ENCODE results near the gene PSTPIP2.

PSTPIP2 gene

DNA sequence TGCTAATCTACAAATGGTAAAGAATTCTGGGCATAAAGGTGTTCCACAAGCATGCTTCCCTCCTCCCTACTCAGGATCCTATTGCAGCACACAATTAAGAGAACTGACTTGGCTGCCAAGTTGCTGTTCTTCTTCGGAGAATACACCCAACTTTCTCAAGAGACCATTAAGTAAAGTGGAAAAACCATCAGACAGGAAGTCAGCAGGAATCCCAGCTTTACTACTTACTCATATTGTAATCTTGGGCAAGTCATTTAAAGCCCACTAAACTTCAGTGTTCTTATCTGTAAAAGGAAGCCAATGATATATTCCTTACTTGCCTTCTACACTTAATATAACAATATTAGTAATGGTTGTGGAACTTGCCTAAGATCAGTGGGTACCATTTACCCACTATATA lies 37.8 kb downstream of the PSTPIP2 start:
- no peak for DNase-seq

DNA sequence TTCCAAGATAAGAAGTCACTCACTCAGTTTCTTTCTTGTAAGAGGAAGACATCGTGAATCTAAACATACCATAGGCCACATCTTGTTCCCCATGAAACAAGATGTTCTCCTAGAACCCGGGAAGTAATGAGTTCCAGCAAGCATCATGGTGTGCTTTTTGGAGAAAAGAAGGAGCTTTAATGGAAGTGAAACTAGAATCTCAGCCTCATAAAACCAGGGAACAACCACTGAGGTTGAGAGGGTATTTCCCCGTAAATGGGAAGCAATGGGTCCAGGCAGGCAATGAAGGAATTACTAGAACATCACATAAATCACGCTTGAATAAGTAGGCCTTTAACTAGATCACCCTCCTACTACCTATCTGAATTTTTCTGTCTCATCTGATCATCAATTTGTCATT lies 40.3 kb downstream of the PSTPIP2 start:
- DNase-seq: no peak

DNA sequence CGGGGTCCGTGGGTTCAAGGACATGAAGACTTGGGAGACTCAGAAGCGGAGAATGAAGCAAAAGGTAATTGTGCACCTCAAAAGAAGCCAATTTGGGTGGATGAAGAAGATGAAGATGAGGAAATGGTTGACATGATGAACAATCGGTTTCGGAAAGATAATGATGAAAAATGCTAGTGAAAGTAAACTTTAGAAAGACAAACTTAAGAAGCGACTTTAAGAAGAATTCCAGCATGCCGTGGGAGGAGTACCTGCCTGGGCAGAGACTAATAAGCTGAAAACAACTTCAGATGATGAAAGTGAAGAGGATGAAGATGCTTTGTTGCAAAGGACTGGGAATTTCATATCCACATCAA lies 43.5 kb downstream of the PSTPIP2 start:
- DNase-seq: no peak

DNA sequence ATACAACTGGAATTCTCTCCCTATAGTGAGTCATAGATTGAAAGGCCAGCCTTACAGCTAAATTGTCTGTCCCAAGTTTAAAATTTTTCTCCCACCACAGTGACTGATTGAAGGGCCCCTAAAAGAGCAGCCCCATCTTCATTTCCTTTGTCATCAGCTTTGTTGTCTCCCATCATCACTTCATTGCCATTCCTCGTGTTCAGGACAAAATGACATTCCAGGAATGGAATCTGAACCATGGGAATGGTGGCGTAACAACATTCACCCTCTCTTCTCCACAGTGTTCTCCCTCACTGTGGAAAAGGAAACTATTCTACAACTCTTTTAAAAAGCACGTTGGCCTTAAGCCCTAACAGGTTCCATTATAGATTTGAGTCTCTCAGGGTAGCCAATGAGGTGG lies 52.1 kb downstream of the PSTPIP2 start:
- DNase-seq: peak; percentile 16

DNA sequence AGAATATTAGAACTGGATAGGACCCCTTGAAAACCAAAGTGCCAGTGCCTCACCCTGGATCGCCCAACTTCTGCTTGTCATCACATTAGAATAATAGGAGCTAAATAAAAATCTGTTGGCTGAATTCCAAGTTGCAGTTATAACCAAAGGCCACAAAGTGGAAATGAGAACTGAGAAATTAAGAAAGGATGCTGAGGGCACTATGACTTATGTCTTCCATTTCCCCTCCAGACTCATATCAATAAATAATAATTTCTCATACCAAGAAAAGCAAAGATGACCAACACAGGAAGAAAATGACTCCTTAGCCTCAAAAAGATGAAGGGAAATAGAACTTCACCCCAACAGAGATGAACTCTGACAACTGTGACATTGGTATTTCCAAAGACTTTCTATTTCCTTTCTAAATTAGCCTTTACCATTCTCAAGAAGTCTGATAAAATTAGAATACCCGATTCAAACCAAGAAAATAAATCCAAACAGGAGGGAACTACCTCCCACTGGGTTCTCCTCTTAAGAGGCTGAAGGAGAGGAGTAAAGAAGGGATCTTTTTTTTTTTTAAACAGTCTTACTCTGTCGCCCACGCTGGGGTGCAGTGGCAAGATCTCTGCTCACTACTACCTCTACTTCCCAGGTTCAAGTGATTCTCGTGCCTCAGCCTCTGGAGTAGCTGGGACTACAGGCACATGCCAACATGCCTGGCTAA lies 58.4 kb downstream of the PSTPIP2 start:
- DNase-seq: no peak

DNA sequence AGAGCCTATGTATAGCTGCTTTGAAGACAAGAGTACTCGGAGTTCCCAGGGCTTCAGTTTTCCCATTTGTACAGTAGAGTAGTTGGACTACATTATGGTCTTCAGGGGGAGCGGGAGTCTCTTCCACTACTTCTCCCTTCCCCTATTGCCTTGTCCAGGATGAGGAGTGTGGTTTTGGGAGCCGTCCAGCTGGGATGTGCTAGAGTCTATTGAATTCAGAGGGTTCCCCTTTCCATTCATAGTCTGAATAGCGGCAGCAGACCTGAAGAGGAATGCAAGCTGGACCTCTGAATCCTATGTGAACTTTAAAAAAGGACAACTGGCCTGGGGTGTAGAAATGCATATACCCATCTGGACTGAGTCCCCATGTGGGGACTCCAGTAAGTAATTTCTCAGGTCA lies 61.4 kb downstream of the PSTPIP2 start:
- no peak for DNase-seq

DNA sequence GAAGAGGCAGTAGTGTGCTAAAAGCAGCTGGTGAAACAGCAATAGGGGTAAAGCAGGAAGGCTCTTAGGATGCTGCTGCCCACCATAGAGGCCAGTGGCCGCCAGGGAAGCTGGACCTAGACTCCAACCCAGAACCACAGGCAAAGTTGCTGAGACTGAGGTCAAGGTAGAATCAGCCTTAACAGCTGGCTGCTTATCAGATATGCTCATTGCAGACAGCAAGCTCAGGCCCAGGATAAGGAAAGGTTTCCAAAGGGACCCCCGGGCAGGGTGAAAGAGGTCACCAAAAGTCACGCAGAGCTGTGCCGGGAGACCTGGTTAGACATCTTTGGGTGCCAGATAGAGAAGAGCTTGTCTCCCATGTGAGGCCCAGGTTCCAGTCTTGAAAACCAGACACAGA lies 62.0 kb downstream of the PSTPIP2 start:
- DNase-seq: no peak

DNA sequence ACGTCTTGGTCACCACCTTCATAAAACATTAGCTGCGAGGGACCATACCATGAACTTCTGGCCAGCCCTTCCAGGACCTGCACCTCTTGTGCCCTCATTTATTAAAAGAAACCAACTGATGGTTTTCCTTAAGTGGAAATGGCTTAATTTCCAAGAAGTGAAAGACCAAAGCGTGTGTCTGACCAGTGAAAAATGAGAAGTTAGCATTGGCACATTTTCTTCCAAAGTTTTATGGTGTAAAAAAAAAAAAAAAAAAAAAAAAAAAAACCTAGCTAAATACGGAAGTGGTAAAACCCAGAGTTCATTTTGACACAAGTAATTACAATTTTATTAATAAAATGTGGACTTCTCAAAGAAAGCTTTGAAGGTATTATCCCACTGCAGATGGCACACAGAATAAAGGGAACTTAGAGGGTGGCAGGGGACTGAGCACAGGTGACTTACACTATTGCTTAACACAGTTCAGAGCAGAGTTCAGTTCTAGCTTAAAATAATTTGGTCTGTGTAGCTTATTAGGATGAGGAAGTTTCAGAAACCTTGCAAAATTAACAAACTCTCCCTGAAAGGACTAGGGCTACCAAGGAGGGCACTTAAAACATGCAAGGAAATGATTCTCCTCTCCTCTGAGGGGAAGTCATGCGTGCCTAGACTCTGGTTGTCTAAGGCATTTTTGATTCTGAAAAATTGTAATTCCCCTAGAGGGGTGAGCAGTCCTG lies 62.8 kb downstream of the PSTPIP2 start:
- DNase-seq: no peak

DNA sequence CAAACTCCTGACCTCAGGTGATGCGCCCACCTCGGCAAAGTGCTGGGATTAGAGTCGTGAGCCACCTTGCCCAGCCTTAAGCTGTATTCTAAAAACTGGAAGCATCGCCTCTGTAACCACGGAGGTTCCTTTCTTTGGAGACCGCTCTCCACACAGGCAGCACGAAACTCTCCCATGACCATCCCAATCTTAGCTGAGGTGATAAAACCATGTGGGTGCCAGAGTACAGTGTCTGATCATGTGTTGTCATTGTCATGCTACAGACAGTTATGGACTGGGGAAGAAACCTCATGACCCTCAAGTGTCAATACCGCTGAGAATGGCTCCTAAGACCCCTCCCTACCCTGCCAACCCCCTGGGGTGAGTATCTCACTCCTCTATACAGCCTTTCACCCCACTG lies 63.5 kb downstream of the PSTPIP2 start:
- DNase-seq: no peak

DNA sequence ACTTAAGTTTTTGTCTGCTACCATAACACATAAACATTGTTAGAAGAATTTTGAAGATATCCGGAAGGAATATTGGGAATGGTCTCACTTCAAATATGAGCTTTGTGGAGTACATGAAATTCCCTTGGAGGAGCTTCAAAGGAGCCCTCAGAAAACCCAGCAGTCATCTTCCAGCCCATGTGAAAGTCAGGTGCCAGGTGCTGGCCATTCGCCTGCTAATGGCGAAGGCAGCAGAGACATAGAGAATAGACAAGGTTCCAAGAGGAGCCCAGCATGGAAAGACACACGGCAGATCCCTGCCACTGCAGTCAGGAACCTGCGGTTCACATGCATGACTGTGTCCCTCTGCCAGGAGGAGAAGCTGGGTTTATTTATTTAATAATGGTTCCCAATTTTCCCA lies 64.9 kb downstream of the PSTPIP2 start:
- DNase-seq: no peak

DNA sequence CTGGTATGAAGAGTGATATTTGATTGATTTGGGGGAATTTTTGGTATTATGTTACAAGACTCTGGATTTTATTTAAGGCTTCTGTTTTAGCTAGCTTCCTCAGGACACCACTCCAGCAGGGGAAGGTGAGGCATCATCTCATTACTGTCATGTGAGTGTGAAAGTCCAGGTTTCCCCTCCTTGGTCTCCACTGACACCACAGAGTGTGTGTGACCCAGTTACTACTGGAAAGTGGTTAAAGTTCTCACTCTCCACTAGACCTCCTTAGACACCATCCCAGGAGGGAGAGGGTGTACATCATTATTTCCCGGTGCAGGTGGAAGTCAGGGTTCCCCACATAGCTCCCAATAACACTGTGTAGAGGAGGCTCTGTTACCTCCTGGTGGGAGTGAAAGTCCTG lies 69.1 kb downstream of the PSTPIP2 start:
- DNase-seq: no peak

DNA sequence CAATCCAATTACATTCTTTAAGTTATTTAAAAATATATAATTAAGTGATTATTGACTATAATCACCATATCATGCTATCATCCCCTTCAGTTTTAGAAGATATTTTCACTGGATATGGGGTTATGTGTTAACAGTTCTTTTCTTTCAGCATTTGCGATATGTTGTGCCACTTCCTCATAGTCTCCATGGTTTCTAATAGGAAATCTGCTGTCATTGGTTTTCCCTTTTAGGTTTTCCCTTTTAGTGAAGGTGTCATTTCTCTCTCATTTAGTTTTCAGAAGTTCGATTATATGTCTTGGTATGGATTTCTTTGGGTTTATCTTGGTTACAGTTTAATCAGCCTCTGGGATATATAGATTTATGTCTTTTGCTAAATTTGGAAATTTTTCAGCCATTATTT lies 70.2 kb downstream of the PSTPIP2 start:
- no peak for DNase-seq

DNA sequence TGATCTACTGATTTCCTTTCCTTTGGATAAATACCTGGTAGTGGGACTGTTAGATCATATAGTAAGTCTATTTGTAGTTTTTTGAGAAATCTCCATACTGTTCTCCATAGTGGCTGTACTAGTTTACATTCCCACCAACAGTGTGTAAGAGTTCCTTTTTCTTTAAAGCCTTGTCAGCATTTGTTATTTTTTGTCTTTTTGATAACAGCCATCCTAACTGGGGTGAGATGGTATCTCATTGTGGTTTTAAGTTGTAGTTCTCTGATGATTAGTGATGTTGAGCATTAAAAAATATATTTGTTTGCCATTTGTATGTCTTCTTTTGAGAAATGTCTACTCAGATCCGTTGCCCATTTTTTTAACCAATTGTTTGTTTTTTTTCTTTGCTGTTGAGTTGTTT lies 71.0 kb downstream of the PSTPIP2 start:
- DNase-seq: no peak

DNA sequence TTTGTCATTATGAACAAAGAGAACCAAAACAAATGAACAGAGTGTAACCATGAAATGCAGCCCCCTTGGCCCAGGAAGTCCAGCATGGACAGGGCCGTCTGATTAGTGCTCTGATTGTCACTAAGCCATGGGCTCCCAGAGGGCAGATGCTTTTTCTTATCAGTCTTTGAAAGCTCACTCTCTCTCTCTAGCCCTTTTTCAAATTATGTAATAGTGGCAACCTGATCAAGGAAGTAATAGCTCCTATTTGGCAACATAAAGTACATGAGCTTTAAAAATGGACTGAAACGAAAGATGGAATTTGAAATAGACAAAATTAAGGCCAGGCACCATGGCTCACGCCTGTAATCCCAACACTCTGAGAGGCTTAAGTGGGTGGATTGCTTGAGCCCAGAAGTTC lies 72.5 kb downstream of the PSTPIP2 start:
- no peak for DNase-seq

DNA sequence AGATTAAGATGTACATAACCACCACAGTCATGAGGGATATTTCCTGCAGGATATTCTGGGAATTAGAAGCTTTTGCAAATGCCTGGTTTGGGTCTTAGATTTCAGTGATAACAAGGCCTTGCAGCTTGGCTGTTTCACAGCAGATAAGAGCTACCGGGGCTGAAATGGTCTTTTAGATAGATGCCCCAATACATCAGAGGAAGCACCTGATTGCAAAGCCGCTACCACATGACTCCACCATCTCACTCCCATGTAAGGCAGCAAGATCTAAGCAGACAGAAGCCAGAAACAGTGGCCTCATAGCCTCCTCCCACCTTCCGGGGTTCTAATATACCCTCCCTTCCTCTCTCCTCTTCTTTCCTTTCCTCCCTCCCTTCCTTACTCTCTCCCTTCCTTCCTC lies 73.8 kb downstream of the PSTPIP2 start:
- no peak for DNase-seq

DNA sequence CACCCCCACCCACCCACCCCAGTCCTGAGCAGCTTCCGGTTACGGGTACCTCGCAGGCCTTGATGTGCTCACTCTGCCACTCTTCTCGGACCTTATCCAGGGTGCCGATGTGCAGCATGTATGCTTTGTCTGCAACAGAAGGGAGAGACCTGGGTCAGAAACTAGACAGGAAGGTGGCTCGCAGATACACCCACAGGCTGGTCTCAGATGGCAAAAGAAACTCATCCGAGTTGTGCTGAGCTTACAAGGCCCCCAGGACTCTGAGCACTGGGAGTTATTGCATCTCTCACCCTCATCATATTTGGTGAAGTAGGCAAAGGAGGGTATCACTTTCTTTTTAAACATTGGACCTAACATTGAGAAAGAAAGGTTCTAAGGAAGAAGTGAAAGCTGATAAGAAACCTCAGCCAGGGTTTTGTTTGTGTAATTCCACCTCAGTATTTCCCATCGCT lies 74.3 kb downstream of the PSTPIP2 start:
- no peak for DNase-seq

DNA sequence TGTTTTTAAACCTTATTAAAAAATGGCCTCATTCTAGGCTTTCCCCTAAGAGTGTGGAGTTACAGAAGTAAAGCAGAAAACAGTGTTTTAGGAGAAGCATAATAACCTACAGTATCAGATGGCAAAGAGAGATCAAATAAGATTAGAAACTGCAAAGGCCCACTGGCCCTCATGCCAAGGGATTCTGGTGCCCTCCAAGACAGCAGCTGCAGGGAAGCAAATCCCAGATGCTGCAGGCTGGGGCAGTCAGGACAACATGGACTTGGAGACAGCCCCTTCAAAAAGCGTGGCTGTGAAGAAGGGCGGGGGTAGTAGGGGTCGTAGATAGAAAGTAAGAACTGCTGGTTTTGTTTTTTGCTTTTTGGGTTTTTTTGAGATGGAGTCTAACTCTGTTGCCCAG lies 76.6 kb downstream of the PSTPIP2 start:
- no peak for DNase-seq

DNA sequence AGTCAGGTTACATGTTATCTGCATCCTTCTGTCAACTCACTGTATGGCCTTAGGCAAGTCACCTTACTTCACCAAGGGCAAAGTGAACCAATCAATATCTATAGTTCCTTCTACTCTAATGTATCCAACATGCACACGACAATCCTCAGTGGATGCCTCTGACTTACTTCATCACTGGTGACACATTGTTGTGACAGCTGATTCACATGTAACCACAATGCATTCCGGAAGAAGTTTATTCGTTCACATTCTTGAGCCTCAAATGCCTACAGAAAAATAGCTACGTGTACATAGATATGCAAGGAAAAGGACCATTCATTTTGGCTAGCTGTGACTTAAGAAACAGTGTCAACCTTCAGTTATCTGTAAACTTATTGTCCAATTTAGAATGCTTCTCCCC lies 78.6 kb downstream of the PSTPIP2 start:
- peak; percentile 87 for DNase-seq

DNA sequence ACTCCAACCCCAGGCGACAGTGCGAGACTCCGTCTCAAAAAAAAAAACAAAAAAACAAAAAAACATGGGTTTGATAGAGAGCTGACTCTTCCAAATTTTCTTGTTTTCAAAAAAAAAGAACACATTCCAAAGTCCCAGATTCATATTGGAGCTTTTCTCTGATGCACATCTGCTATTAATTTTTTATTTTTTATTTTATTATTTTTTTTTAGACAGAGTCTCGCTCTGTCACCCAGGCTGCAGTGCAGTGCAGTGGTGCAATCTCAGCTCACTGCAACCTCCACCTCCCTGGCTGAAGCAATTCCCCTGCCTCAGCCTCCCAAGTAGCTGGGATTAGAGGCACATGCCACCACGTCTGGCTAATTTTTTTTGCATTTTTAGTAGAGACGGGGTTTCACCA lies 79.5 kb downstream of the PSTPIP2 start:
- DNase-seq: peak; percentile 45

DNA sequence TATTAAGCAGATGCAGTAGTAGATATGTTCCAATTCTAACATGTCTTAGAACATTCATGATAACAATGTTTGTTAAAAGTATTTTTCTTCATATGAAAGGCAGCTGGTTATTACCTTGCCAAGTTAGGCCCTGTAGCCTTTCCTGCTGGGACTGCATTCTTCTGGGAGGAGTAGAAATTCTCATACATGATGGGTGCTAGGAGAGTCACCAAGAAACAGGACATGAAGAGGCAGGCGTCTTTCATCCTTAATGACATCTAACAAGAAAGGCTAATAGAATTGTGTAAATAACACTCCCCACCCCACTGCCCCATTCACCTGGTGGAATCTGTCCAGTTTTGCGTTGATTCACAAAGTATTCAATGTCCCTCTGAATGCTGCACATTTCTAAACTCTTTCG lies 80.3 kb downstream of the PSTPIP2 start:
- DNase-seq: no peak

DNA sequence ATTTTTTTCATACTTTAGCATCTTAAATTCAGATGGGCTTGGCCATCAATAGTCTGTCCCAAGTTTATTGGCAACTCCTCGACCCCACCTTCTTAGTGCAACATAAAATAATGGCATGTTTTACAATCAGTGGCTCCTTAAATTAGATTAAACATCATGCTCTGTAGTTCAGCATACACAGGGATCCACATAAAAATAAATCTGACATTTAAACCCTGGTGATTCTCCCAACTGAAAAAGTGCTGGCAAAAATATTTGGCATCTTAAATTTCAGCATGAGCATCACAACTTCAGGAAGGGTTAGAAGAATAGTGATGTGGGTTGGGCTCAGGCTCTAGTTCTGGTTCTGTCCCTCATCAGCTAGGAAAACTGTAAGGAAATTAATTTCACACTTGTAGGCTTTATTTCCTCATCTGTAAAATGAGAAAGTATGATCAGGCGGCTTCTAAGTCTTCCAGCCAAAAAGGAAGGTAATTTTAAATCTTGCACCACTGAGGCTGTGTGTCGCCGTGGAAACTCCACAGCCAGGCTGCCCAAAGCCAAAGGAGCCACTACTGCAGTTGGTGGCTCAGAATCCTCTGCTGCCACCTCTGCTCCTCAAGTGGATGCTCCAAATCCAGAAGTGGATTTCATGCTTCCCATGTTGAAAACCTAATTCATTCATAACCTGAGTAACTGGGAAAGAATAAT lies 87.4 kb downstream of the PSTPIP2 start:
- no peak for DNase-seq

DNA sequence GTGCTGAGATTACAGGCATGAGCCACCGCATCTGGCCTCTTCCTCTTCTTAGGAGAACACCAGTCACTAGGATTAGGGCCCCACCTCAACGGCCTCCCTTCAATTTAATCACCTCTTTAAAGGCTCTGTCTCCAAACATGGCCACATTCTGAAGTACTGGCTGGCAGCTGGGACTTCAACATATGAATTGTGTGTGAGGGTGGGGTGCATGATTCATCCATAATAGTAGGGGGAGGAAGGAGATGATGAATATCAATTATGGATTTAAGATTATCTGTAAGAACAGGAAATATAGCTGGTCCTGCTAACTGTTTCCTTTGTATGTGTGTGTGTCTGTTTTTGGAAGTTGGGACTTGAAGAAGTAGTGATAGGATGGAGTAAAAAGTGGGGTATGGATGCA lies 90.2 kb downstream of the PSTPIP2 start:
- DNase-seq: no peak

DNA sequence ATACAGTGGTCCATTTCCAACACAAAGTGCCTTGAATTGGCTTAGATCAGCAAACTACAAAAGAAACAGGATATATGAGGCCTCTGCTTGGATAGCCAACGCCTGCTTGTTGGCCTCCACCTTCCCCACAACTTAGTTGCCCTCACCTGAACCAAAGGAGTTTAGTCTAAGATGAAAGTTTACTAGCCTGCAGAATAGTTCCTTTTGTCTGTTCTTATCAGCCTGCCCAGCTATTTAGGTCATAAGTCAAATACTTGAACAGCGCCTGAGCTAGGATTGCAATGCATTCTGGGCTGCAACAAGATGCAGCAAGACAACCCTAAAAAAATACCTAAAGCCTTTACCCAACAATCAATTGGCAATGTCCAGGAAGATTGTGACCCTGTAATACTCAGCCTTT lies 91.8 kb downstream of the PSTPIP2 start:
- DNase-seq: no peak

DNA sequence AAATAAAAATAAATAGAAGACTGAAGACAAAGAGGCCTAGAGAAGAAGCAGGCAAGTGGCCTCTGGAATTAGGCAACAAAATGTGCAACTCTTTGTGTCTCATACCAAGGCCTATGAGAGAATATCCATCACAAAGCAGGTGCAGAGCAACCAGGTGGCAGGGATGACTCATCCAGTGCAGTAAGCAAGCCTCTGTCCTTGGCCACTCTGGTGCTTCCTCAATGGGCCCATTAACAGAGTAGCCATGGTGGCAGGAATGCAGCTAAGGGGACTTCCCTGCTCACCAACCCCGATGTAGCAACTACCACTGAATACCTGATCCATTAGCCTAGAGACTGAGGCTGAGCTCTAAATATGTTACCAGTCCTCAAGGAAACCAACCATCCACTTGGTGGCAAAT lies 94.0 kb downstream of the PSTPIP2 start:
- no peak for DNase-seq

All from fibroblast of upper back skin (primary cell).